Spleen (tissue), 11 donors: ENCODE data around the gene TNFSF18. TPM values are rescaled to one million over a fixed set of nuclear protein-coding genes. Genes with fewer than 3 reads are reported as not detected.

Experiments
- DNase-seq: peaks from one replicate; pipeline ENCODE4 v3.0.0-alpha.2; 2020
- H3K27ac ChIP-seq, 8 donors: fragments of 200-600 bp; sonication (generic) in 7 of 8; 1 replicate in 4 of 8; 2 replicates in 4 of 8; pipeline versions ENCODE4 v1.5.0 to v1.8.0; 2016 to 2021; ENCODE audit warnings: inconsistent platforms in 4 of 8, mild to moderate bottlenecking in 4 of 8, moderate library complexity in 1 of 8
- H3K27me3 ChIP-seq, 7 donors: fragments of 200-600 bp; sonication (generic) in 6 of 7; replicated peaks in 1 of 7; 1 replicate in 4 of 7; 2 replicates in 3 of 7; pipeline versions ENCODE4 v1.5.0 to v1.8.0; 2016 to 2021; ENCODE audit warnings: inconsistent platforms in 3 of 7, mild to moderate bottlenecking in 1 of 7
- H3K36me3 ChIP-seq, 6 donors: fragments of 200-600 bp; sonication (generic) in 5 of 6; 1 replicate in 4 of 6; 2 replicates in 2 of 6; pipeline versions ENCODE4 v1.5.0 to v1.8.0; 2016 to 2021; ENCODE audit warnings: inconsistent platforms in 2 of 6
- H3K4me1 ChIP-seq, 6 donors: fragments of 200-600 bp; sonication (generic) in 5 of 6; 1 replicate in 3 of 6; 2 replicates in 3 of 6; pipeline versions ENCODE4 v1.5.0 to v1.8.0; 2016 to 2021; ENCODE audit warnings: inconsistent platforms in 3 of 6
- H3K4me3 ChIP-seq, 8 donors: fragments of 200-600 bp; sonication (generic) in 7 of 8; 1 replicate in 4 of 8; 2 replicates in 4 of 8; pipeline versions ENCODE4 v1.5.0 to v1.8.0; 2016 to 2021; ENCODE audit warnings: inconsistent platforms in 4 of 8, mild to moderate bottlenecking in 4 of 8, moderate library complexity in 2 of 8
- H3K9me3 ChIP-seq, 8 donors: fragments of 200-600 bp; sonication (generic) in 7 of 8; 1 replicate in 4 of 8; 2 replicates in 4 of 8; pipeline versions ENCODE4 v1.5.0 to v1.8.0; 2016 to 2021; ENCODE audit warnings: inconsistent platforms in 4 of 8
- CTCF ChIP-seq, 11 experiments: fragments of 200-600 bp in 7 of 11; fragments of 450-650 bp in 4 of 11; sonication (generic) in 4 of 11; IDR thresholded peaks in 8 of 11; conservative IDR thresholded peaks in 3 of 11; 1 replicate in 7 of 11; 2 replicates in 4 of 11; pipeline versions ENCODE4 v1.4.0 to v1.8.0; 2016 to 2021; ENCODE audit warnings: antibody characterized with exemption in 11 of 11, inconsistent platforms in 4 of 11, mild to moderate bottlenecking in 1 of 11
- POLR2A ChIP-seq, 3 donors: fragments of 450-650 bp; IDR thresholded peaks; one replicate each; pipeline ENCODE4 v1.5.1; 2017; ENCODE audit warnings: antibody characterized with exemption in 3 of 3, mild to moderate bottlenecking in 1 of 3
- POLR2AphosphoS5 ChIP-seq, 3 donors: sonication (generic); formaldehyde crosslinking; IDR thresholded peaks; one replicate each; pipeline ENCODE4 v1.5.1; 2017; ENCODE audit warnings: antibody characterized with exemption in 3 of 3
- WGBS, 5 donors: extraction: QIAGEN DNeasy Blood & Tissue Kit in 3 of 5; methylation state at CpG; one replicate each; pipeline versions ENCODE4 v1.1.5 to v1.1.7; 2013 to 2018; 5-methylcytosine and 5-hydroxymethylcytosine counted together
- intact Hi-C: fragments of 100-400 bp; cut with DNase I; formaldehyde crosslinking; loops from one replicate; pipeline ENCODE4 v1.15.0; 2023; ENCODE audit warnings: low total_unique reads
- polyA plus RNA-seq, 3 donors: library from polyadenylated mRNA; stranded (reverse); fragments of 200-250 nt; gene quantifications; one replicate each; pipeline ENCODE4 v1.2.1, GENCODE V29; 2013
- total RNA-seq, 7 donors: library from RNA; depleted of rRNA in 3 of 7; stranded (reverse); fragments of >200 nt in 3 of 7; fragmentation: NEBNext Ultra II Directional in 4 of 7; extraction: Animal tissue kit (Norgen Biotek cat#: 25700) in 4 of 7; gene quantifications; one replicate each; pipeline versions ENCODE4 v1.1.0 to v1.2.1, GENCODE V29; 2016 to 2021
- donor health status: healthy with polysubstance abuse.
- donor health status: DM: no; HTN: no; CAD: no; lungs with moderate emphysema.
- donor health status: DM: no; HTN: no; CAD: no.
- donor health status: Bipolar disorder and iron deficiency.
- donor health status: healthy.
- donor health status: DM: no; HTN: no; CAD: no.
- donor health status: DM: yes; HTN: yes; CAD: no.

Gene TNFSF18
- total and polyA plus RNA-seq, 10 donors, result 0.13 to 0.42 (median 0.25) TPM; not detected in 6

DNA sequence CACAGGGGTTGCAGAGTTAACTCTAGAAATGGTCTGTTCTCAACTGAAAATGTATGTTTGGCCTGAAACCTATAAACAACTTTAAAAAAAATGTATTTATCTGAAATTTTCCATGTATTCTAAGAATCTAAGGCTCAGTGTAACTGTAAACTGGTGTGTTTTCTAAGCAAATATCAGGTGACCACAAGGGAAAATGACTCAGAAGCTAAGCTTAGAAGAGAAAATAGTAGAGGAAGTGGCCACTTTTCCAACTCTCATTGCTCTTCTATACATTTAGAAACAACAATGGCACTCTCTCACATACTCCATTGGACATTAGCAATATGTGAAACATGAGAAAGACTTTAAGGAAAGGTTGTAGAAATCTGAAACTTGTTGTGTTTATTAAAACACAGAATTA is 7.5 kb downstream of the TNFSF18 start:
- H3K4me3 ChIP-seq, result no peak overlapping the region
- H3K9me3 ChIP-seq, result no peaks in the 10 kb centered on the region
- H3K4me1 ChIP-seq, result peaks cover 0 to 14% (median 4%) of the 10 kb centered on the region in 6 donors
- no peaks in the 10 kb centered on the region for H3K27me3 ChIP-seq
- no peaks in the 10 kb centered on the region for H3K36me3 ChIP-seq
- TF ChIP-seq POLR2AphosphoS5 (IDR thresholded peaks at IDR 0.05) (no peak), POLR2A (IDR thresholded peaks at IDR 0.05) (no peak), CTCF (IDR thresholded peaks at IDR 0.05 in 8 of 11, conservative IDR thresholded peaks at IDR 0.05 in 3 of 11) (no peak)
- intact Hi-C loops, result no loop called here
- DNase-seq, result no peak
- H3K27ac ChIP-seq, result no peak overlapping the region

- Histone ChIP-seq H3K9me3 (no peaks in the 10 kb centered on the region), H3K4me3 (no peak overlapping the region), H3K4me1 (peaks cover 0 to 10% (median under 1%) of the 10 kb centered on the region in 6 donors), H3K36me3 (no peaks in the 10 kb centered on the region), H3K27me3 (no peaks in the 10 kb centered on the region), H3K27ac (no peak overlapping the region)
- intact Hi-C loops, result no loop called here
- TF ChIP-seq POLR2A (IDR thresholded peaks at IDR 0.05) (no peak), POLR2AphosphoS5 (IDR thresholded peaks at IDR 0.05) (no peak), CTCF (IDR thresholded peaks at IDR 0.05 in 8 of 11, conservative IDR thresholded peaks at IDR 0.05 in 3 of 11) (no peak)
- no peak for DNase-seq
- WGBS, 5 donors, result 88 to 99% (median 93%) methylated on average over 3 of the region's 3 CpGs
Measured at GRCh38 chr1:173042806-173043205, 7.9 kb downstream of the TNFSF18 start.

GRCh38 chr1:173039626-173040025 is 11.1 kb downstream of the TNFSF18 start:
- no peaks in the 10 kb centered on the region for H3K36me3 ChIP-seq
- H3K27me3 ChIP-seq, result no peaks in the 10 kb centered on the region
- H3K9me3 ChIP-seq, result no peaks in the 10 kb centered on the region
- H3K27ac ChIP-seq, result no peak overlapping the region
- no peak overlapping the region for H3K4me3 ChIP-seq
- no peak for DNase-seq
- intact Hi-C loops, result no loop called here
- TF ChIP-seq POLR2A (IDR thresholded peaks at IDR 0.05) (no peak), POLR2AphosphoS5 (IDR thresholded peaks at IDR 0.05) (no peak), CTCF (IDR thresholded peaks at IDR 0.05 in 8 of 11, conservative IDR thresholded peaks at IDR 0.05 in 3 of 11) (no peak)
- peaks cover 0 to 9% (median 0%) of the 10 kb centered on the region in 6 donors for H3K4me1 ChIP-seq

- DNase-seq, result no peak
- peaks cover 0 to 9% (median 0%) of the 10 kb centered on the region in 6 donors for H3K4me1 ChIP-seq
- intact Hi-C loops, result no loop called here
- 66 to 77% (median 72%) methylated on average over 2 of the region's 2 CpGs for WGBS, 5 donors
- no peak overlapping the region for H3K27ac ChIP-seq
- TF ChIP-seq POLR2A (IDR thresholded peaks at IDR 0.05), result no peak
- no peak for TF ChIP-seq CTCF (IDR thresholded peaks at IDR 0.05 in 8 of 11, conservative IDR thresholded peaks at IDR 0.05 in 3 of 11)
- no peak for TF ChIP-seq POLR2AphosphoS5 (IDR thresholded peaks at IDR 0.05)
- no peaks in the 10 kb centered on the region for H3K9me3 ChIP-seq
- no peaks in the 10 kb centered on the region for H3K27me3 ChIP-seq
- H3K36me3 ChIP-seq, result no peaks in the 10 kb centered on the region
- no peak overlapping the region for H3K4me3 ChIP-seq
Measured at GRCh38 chr1:173038875-173039554, 11.7 kb downstream of the TNFSF18 start.
